CD8-positive, alpha-beta memory T cell (primary cell): ENCODE results near the gene FXYD5. TPM values are rescaled to one million over a fixed set of nuclear protein-coding genes. Genes with fewer than 3 reads are reported as not detected.

Experiments
- CTCF ChIA-PET: fragments of 350-600 bp; sonication (Branson Sonifier 250); formaldehyde crosslinking; loops from one replicate; lab custom pipeline; 2021; ENCODE audit warnings: antibody characterized with exemption; lab: Charles Lee
- POLR2A ChIA-PET: fragments of 350-600 bp; sonication (Branson Sonifier 250); formaldehyde crosslinking; loops from one replicate; lab custom pipeline; 2021; ENCODE audit warnings: antibody characterized with exemption; lab: Charles Lee
- DNase-seq, 5 donors: peaks; one replicate each; pipeline versions ENCODE4 v3.0.0 to v3.0.0-alpha.2; 2020 to 2022; ENCODE audit warnings: mixed read lengths in 1 of 5
- H3K27ac ChIP-seq: one replicate; pipeline ENCODE4 v1.7.0; 2013; ENCODE audit warnings: low read depth, mild to moderate bottlenecking, low read length, moderate library complexity
- H3K27me3 ChIP-seq: 2 replicates; pipeline ENCODE4 v1.7.0; 2013; ENCODE audit warnings: low read length, mild to moderate bottlenecking; ENCODE audit not compliant: insufficient read depth, poor library complexity, severe bottlenecking
- H3K36me3 ChIP-seq: 2 replicates; pipeline ENCODE4 v1.7.0; 2013; ENCODE audit warnings: mild to moderate bottlenecking, low read length, moderate library complexity; ENCODE audit not compliant: insufficient read depth
- H3K4me1 ChIP-seq: 2 replicates; pipeline ENCODE4 v1.7.0; 2013; ENCODE audit warnings: mild to moderate bottlenecking, low read length, moderate library complexity; ENCODE audit not compliant: insufficient read depth
- H3K4me3 ChIP-seq: 2 replicates; pipeline ENCODE4 v1.7.0; 2013; ENCODE audit warnings: mild to moderate bottlenecking, low read length
- H3K9me3 ChIP-seq: 2 replicates; pipeline ENCODE4 v1.7.0; 2013; ENCODE audit warnings: mild to moderate bottlenecking, low read length
- H3K27ac Mint-ChIP-seq, 8 donors: one replicate each; pipeline ENCODE4 v1.8.0; 2020 to 2021; ENCODE audit warnings: mixed read lengths in 8 of 8, mild to moderate bottlenecking in 6 of 8, inconsistent platforms in 3 of 8, moderate library complexity in 3 of 8
- H3K27me3 Mint-ChIP-seq, 2 donors: one replicate each; pipeline ENCODE4 v1.8.0; 2020 to 2021; ENCODE audit warnings: mixed read lengths in 2 of 2, mild to moderate bottlenecking in 1 of 2, moderate library complexity in 1 of 2
- H3K36me3 Mint-ChIP-seq, 3 donors: one replicate each; pipeline ENCODE4 v1.8.0; 2020 to 2021; ENCODE audit warnings: mixed read lengths in 3 of 3, inconsistent platforms in 1 of 3, mild to moderate bottlenecking in 1 of 3
- H3K4me1 Mint-ChIP-seq, 3 donors: one replicate each; pipeline ENCODE4 v1.8.0; 2020 to 2021; ENCODE audit warnings: mixed read lengths in 3 of 3, inconsistent platforms in 1 of 3, mild to moderate bottlenecking in 1 of 3
- H3K4me3 Mint-ChIP-seq, 7 donors: one replicate each; pipeline ENCODE4 v1.8.0; 2020 to 2021; ENCODE audit warnings: mixed read lengths in 7 of 7, mild to moderate bottlenecking in 6 of 7, moderate library complexity in 4 of 7, inconsistent platforms in 2 of 7
- H3K9me3 Mint-ChIP-seq, 5 donors: one replicate each; pipeline ENCODE4 v1.8.0; 2020 to 2022; ENCODE audit warnings: mixed read lengths in 5 of 5, mild to moderate bottlenecking in 3 of 5, moderate library complexity in 2 of 5, inconsistent platforms in 1 of 5
- polyA plus RNA-seq: library from polyadenylated mRNA; unstranded; fragments of 300-500 nt; fragmentation: Illumina TruSeq; gene quantifications from one replicate; pipeline ENCODE4 v1.2.3, GENCODE V29; 2021
- total RNA-seq, 2 experiments: library from RNA; stranded (reverse); gene quantifications; one replicate each; pipeline ENCODE4 v1.2.3, GENCODE V29; 2021

FXYD5 gene
- total and polyA plus RNA-seq, 3 experiments from 2014 or later = 295 to 560 (median 295) TPM

GRCh38 chr19:35141837-35142605, 12.5 kb upstream of the FXYD5 start:
- Histone ChIP-seq H3K9me3 (no peaks in the 10 kb centered on the region), H3K36me3 (no peaks in the 10 kb centered on the region), H3K27me3 (no peaks in the 10 kb centered on the region), H3K27ac (no peak overlapping the region), H3K4me3 (peak overlapping the region; percentile 68), H3K4me1 (peaks cover 40% of the 10 kb centered on the region)
- ChIA-PET CTCF (interaction anchor here (0.7 to 2.5 kb wide), 26 partner anchors 12 to 191 kb away, joined by 3 to 29 read pairs (median 4); partner anchors contain the start of genes FAM187B, FXYD3, FXYD5 and USF2), POLR2A (interaction anchor here (0.7 to 3.2 kb wide), 6 partner anchors 11 to 127 kb away, joined by 3 to 34 read pairs (median 4); partner anchors contain the start of gene FXYD5)
- Mint-ChIP-seq H3K4me1 (peaks cover 37 to 57% (median 40%) of the 10 kb centered on the region in 3 donors), H3K36me3 (no peaks in the 10 kb centered on the region), H3K27me3 (peaks cover 7 to 10% of the 10 kb centered on the region in 2 donors), H3K27ac (peak overlapping the region in 7 of 8 donors; percentile 40 to 89 (median 85)), H3K4me3 (peak overlapping the region; percentile 70 to 90 (median 83)), H3K9me3 (no peaks in the 10 kb centered on the region)
- no peak for DNase-seq

- H3K27ac Mint-ChIP-seq = peak overlapping the region in 2 of 8 donors; percentile 52 to 82
- H3K9me3 Mint-ChIP-seq = no peaks in the 10 kb centered on the region
- Histone ChIP-seq H3K4me1 (peaks cover 40% of the 10 kb centered on the region), H3K4me3 (peak overlapping the region; percentile 68), H3K9me3 (no peaks in the 10 kb centered on the region), H3K36me3 (no peaks in the 10 kb centered on the region), H3K27me3 (no peaks in the 10 kb centered on the region), H3K27ac (no peak overlapping the region)
- peaks cover 7 to 10% of the 10 kb centered on the region in 2 donors for H3K27me3 Mint-ChIP-seq
- peak overlapping the region; percentile 55 to 88 (median 72) for H3K4me3 Mint-ChIP-seq
- peaks cover 33 to 52% (median 40%) of the 10 kb centered on the region in 3 donors for H3K4me1 Mint-ChIP-seq
- CTCF ChIA-PET = interaction anchor here (1.0 to 2.5 kb wide), 17 partner anchors 11 to 191 kb away, joined by 3 to 29 read pairs (median 5); partner anchors contain the start of genes FAM187B, FXYD3, FXYD5 and USF2
- no peaks in the 10 kb centered on the region for H3K36me3 Mint-ChIP-seq
- peak; percentile 61 to 81 (median 64) for DNase-seq
- POLR2A ChIA-PET = interaction anchor here (0.6 to 3.2 kb wide), 4 partner anchors 11 to 784 kb away, joined by 3 to 34 read pairs (median 3); partner anchors contain the start of gene FXYD5
Measured at GRCh38 chr19:35142606-35143230, 11.8 kb upstream of the FXYD5 start.

GRCh38 chr19:35143231-35143715, 11.3 kb upstream of the FXYD5 start, which contains the start of gene FXYD7:
TSS of gene FXYD7 (plus strand) at chr19:35143255. CDS start at chr19:35143334, 79 bp downstream.
- peak in 3 of 5 donors; percentile 14 to 66 (median 44) for DNase-seq
- POLR2A ChIA-PET = interaction anchor here (0.6 to 3.2 kb wide), 6 partner anchors 10 to 784 kb away, joined by 3 to 34 read pairs (median 3); partner anchors contain the start of gene FXYD5
- H3K36me3 Mint-ChIP-seq = no peaks in the 10 kb centered on the region
- peaks cover 40% of the 10 kb centered on the region for H3K4me1 ChIP-seq
- no peaks in the 10 kb centered on the region for H3K9me3 ChIP-seq
- peak within 1 kb of the TSS; percentile 72 to 90 (median 83) for H3K4me3 Mint-ChIP-seq
- H3K27me3 Mint-ChIP-seq = peaks cover 3 to 10% of the 10 kb centered on the region in 2 donors
- peak within 1 kb of the TSS; percentile 68 for H3K4me3 ChIP-seq
- peaks cover 33 to 52% (median 40%) of the 10 kb centered on the region in 3 donors for H3K4me1 Mint-ChIP-seq
- no peaks in the 10 kb centered on the region for H3K27me3 ChIP-seq
- H3K27ac Mint-ChIP-seq = peak within 1 kb of the TSS; percentile 2 to 98 (median 85)
- CTCF ChIA-PET = interaction anchor here (1.3 to 1.9 kb wide), 3 partner anchors 71 to 98 kb away, joined by 3 to 7 read pairs (median 6); no protein-coding TSS in a partner anchor
- H3K36me3 ChIP-seq = no peaks in the 10 kb centered on the region
- H3K27ac ChIP-seq = no peak within 1 kb of the TSS
- no peaks in the 10 kb centered on the region for H3K9me3 Mint-ChIP-seq

- H3K27ac Mint-ChIP-seq = peak overlapping the region in 7 of 8 donors; percentile 1 to 98 (median 83)
- H3K4me3 Mint-ChIP-seq = peak overlapping the region; percentile 13 to 80 (median 68)
- Histone ChIP-seq H3K27me3 (no peaks in the 10 kb centered on the region), H3K9me3 (no peaks in the 10 kb centered on the region), H3K4me1 (peaks cover 40% of the 10 kb centered on the region), H3K4me3 (no peak overlapping the region), H3K36me3 (no peaks in the 10 kb centered on the region), H3K27ac (no peak overlapping the region)
- H3K36me3 Mint-ChIP-seq = no peaks in the 10 kb centered on the region
- no peaks in the 10 kb centered on the region for H3K9me3 Mint-ChIP-seq
- CTCF ChIA-PET = no interaction called here
- peaks cover 3 to 10% of the 10 kb centered on the region in 2 donors for H3K27me3 Mint-ChIP-seq
- H3K4me1 Mint-ChIP-seq = peaks cover 33 to 52% (median 40%) of the 10 kb centered on the region in 3 donors
- DNase-seq = no peak
- POLR2A ChIA-PET = interaction anchor here (0.7 to 3.2 kb wide), 3 partner anchors 10 to 71 kb away, joined by 3 to 34 read pairs (median 3); partner anchors contain the start of gene FXYD5
Measured at GRCh38 chr19:35143818-35144217, 10.7 kb upstream of the FXYD5 start.

- H3K27ac Mint-ChIP-seq = peak overlapping the region in 5 of 8 donors; percentile 1 to 89 (median 29)
Measured at GRCh38 chr19:35144259-35144599, 10.3 kb upstream of the FXYD5 start.

GRCh38 chr19:35144600-35145436, 9.7 kb upstream of the FXYD5 start:
- H3K27ac Mint-ChIP-seq = peak overlapping the region; percentile 17 to 73 (median 48)
- Histone ChIP-seq H3K27ac (no peak overlapping the region), H3K4me1 (peaks cover 40% of the 10 kb centered on the region), H3K36me3 (no peaks in the 10 kb centered on the region), H3K9me3 (no peaks in the 10 kb centered on the region), H3K27me3 (no peaks in the 10 kb centered on the region), H3K4me3 (no peak overlapping the region)
- H3K4me1 Mint-ChIP-seq = peaks cover 33 to 52% (median 40%) of the 10 kb centered on the region in 3 donors
- no peaks in the 10 kb centered on the region for H3K9me3 Mint-ChIP-seq
- ChIA-PET CTCF (interaction anchor here (1.1 to 1.7 kb wide), 4 partner anchors 9 to 92 kb away, joined by 3 to 5 read pairs (median 4); partner anchors contain the start of gene FXYD5), POLR2A (interaction anchor here (0.6 kb wide), 1 partner anchor 779 kb away, joined by 3 read pairs; no protein-coding TSS in a partner anchor)
- H3K4me3 Mint-ChIP-seq = peak overlapping the region in 3 of 7 donors; percentile 6 to 39 (median 13)
- no peaks in the 10 kb centered on the region for H3K36me3 Mint-ChIP-seq
- H3K27me3 Mint-ChIP-seq = peaks cover 3 to 10% of the 10 kb centered on the region in 2 donors
- peak in 4 of 5 donors; percentile 20 to 66 (median 34) for DNase-seq

More at GRCh38 chr19:35144259-35144599, 10.3 kb upstream of the FXYD5 start:
- peak overlapping the region in 6 of 7 donors; percentile 13 to 80 (median 70) for H3K4me3 Mint-ChIP-seq
- H3K4me1 Mint-ChIP-seq = peaks cover 33 to 52% (median 40%) of the 10 kb centered on the region in 3 donors
- POLR2A ChIA-PET = interaction anchor here (0.8 kb wide), 1 partner anchor 70 kb away, joined by 3 read pairs; no protein-coding TSS in a partner anchor
- H3K4me1 ChIP-seq = peaks cover 40% of the 10 kb centered on the region
- H3K36me3 ChIP-seq = no peaks in the 10 kb centered on the region
- H3K4me3 ChIP-seq = no peak overlapping the region
- H3K36me3 Mint-ChIP-seq = no peaks in the 10 kb centered on the region
- no peaks in the 10 kb centered on the region for H3K9me3 Mint-ChIP-seq
- H3K27me3 ChIP-seq = no peaks in the 10 kb centered on the region
- peaks cover 3 to 10% of the 10 kb centered on the region in 2 donors for H3K27me3 Mint-ChIP-seq
- no peak for DNase-seq
- no peaks in the 10 kb centered on the region for H3K9me3 ChIP-seq
- CTCF ChIA-PET = interaction anchor here (1.1 to 1.5 kb wide), 2 partner anchors 9 to 10 kb away, joined by 3 to 5 read pairs; partner anchors contain the start of gene FXYD5
- H3K27ac ChIP-seq = no peak overlapping the region
